Psoas muscle (tissue), 8 donors: Measurements from ENCODE around the gene ORMDL3. TPM values are rescaled to one million over a fixed set of nuclear protein-coding genes. Genes with fewer than 3 reads are reported as not detected.

Experiments used
- ATAC-seq, 4 donors: fragments of 200-7000 bp; cut with Tn5 transposase; one replicate each; pipeline ENCODE4 v1.9.1; 2020; ENCODE audit warnings: moderate library complexity in 3 of 4, mild to moderate bottlenecking in 2 of 4
- DNase-seq, 2 donors: peaks; one replicate each; pipeline ENCODE4 v3.0.0-alpha.2; 2020
- H3K27ac ChIP-seq: fragments of 200-600 bp; one replicate; pipeline ENCODE4 v1.8.0; 2022
- H3K27me3 ChIP-seq, 3 donors: fragments of 200-600 bp in 1 of 3; one replicate each; pipeline versions ENCODE4 v1.6.1 to v1.8.0; 2013 to 2022; ENCODE audit warnings: low read length in 2 of 3, mild to moderate bottlenecking in 2 of 3, moderate library complexity in 1 of 3; ENCODE audit not compliant: insufficient read depth in 3 of 3
- H3K36me3 ChIP-seq, 2 donors: fragments of 200-600 bp in 1 of 2; one replicate each; pipeline versions ENCODE4 v1.6.1 to v1.8.0; 2013 to 2022; ENCODE audit warnings: low read depth in 1 of 2, mild to moderate bottlenecking in 1 of 2, moderate library complexity in 1 of 2; ENCODE audit not compliant: insufficient read depth in 1 of 2
- H3K4me1 ChIP-seq: fragments of 200-600 bp; one replicate; pipeline ENCODE4 v1.8.0; 2022
- H3K4me3 ChIP-seq: fragments of 200-600 bp; one replicate; pipeline ENCODE4 v1.8.0; 2022; ENCODE audit warnings: mild to moderate bottlenecking
- H3K9me3 ChIP-seq: fragments of 200-600 bp; one replicate; pipeline ENCODE4 v1.8.0; 2022
- WGBS, 3 donors: extraction: QIAGEN DNeasy Blood & Tissue Kit; methylation state at CpG; one replicate each; pipeline versions ENCODE4 v1.1.6 to v1.1.7; 2013; 5-methylcytosine and 5-hydroxymethylcytosine counted together
- intact Hi-C, 2 donors: fragments of 100-400 bp; cut with DNase I; formaldehyde crosslinking; loops; one replicate each; pipeline versions ENCODE4 v1.11.0 to v1.14.2; 2022
- long read RNA-seq, 2 donors: library from polyadenylated mRNA; unstranded; transcript quantifications; one replicate each; pipeline ENCODE4 v2.0.0, GENCODE V29; 2021
- polyA plus RNA-seq, 3 donors: library from polyadenylated mRNA; stranded (reverse); fragments of 200-250 nt; gene quantifications; one replicate each; pipeline ENCODE4 v1.2.3, GENCODE V29; 2013
- total RNA-seq, 4 donors: library from RNA; stranded (reverse); fragmentation: NEBNext Ultra II Directional in 2 of 4; extraction: Animal tissue kit (Norgen Biotek cat#: 25700) in 2 of 4; gene quantifications; one replicate each; pipeline versions ENCODE4 v1.2.1 to v1.2.4, GENCODE V29; 2021 to 2023
- TF ChIP-seq, protein P1 (sequence below): fragments of 200-600 bp; IDR thresholded peaks from one replicate; pipeline ENCODE4 v1.8.0; 2022; ENCODE audit warnings: antibody characterized with exemption
- donor health status: healthy with polysubstance abuse.
- donor health status: DM: no; HTN: no; CAD: no; lungs with moderate emphysema.
- donor health status: Bipolar disorder and iron deficiency.
- donor health status: healthy.
- donor health status: DM: yes; HTN: yes; CAD: no.
- donor health status: DM: no; HTN: no; CAD: no.
- donor health status: DM: no; HTN: no; CAD: no.
- donor health status: DM: yes; HTN: yes; CAD: no.

ORMDL3 gene
- total RNA-seq, result 10 to 100 TPM; 16.9 to 25.1 (median 22.0) TPM
- 10 to 100 TPM; 18.7 to 66.9 (median 23.6) TPM for polyA plus RNA-seq
- long read RNA-seq, donor 1, partial matches to known transcripts, result 1 of 2 reads
- long read RNA-seq, donor 1, other reads (novel, unspliced or antisense), result 0 of 2 reads
- long read RNA-seq, donor 2, partial matches to known transcripts, result 0 of 2 reads
- long read RNA-seq, donor 2, other reads (novel, unspliced or antisense), result 0 of 2 reads

DNA sequence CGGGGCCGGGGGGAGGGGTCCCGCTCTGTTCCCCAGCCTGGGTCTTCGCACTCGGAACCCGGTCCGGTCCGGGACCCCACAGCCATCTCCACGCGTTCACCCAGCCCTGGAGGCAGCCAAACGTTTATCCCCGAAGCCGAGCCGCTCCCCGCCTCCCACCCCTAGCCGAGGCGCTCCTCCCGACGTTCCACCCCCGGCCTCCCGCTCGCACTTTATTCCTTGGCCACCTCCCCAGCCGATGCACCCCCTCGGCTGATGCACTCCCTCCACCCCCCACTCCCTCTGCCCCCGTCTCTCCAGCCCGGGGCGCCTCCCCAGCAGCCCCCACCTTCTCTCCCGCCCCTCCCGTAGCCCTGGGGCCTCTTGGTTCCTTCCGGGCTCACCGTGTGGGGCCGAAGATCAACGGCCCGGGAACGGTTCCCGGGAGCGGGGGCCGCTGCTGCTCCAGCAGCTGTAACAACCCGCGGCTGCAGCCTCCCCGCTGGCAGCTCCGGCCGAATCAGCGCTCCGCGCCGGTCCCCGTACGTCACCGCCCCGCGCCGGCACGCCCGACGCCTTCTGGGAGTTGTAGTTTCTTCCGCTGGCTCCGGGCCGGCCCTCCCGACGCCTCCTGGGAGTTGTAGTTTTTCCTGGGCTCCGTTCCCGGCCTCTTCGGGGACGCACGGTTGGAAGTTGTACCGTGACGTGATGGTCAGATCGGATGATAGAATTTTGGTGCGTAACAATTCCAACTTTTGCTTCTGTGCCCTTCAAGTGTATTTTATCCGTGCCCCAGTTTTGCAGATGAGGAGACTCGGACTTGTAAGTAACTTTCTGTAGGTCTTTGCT is at the start of gene ORMDL3, which contains the start of gene LRRC3C:
Gene ORMDL3 (minus strand): TSS at position 501 of the 828 bp plus-strand sequence. CDS start 3,398 bp downstream, outside the sequence.
Gene LRRC3C (plus strand): TSS at position 632 of the 828 bp plus-strand sequence. CDS start 13,792 bp downstream, outside the sequence.
- Histone ChIP-seq H3K27ac (peak within 1 kb of the TSS; percentile 90), H3K4me1 (peaks cover 42% of the 10 kb centered on the region), H3K4me3 (peak within 1 kb of the TSS; percentile 84), H3K9me3 (no peaks in the 10 kb centered on the region), H3K27me3 (no peaks in the 10 kb centered on the region), H3K36me3 (peaks cover 0 to 19% of the 10 kb centered on the region in 2 donors)
- intact Hi-C loops, result no loop called here
- ATAC-seq (peak; percentile 88 to 92 (median 90)), DNase-seq (peak; percentile 92 to 97)
- TF ChIP-seq, protein P1, sequence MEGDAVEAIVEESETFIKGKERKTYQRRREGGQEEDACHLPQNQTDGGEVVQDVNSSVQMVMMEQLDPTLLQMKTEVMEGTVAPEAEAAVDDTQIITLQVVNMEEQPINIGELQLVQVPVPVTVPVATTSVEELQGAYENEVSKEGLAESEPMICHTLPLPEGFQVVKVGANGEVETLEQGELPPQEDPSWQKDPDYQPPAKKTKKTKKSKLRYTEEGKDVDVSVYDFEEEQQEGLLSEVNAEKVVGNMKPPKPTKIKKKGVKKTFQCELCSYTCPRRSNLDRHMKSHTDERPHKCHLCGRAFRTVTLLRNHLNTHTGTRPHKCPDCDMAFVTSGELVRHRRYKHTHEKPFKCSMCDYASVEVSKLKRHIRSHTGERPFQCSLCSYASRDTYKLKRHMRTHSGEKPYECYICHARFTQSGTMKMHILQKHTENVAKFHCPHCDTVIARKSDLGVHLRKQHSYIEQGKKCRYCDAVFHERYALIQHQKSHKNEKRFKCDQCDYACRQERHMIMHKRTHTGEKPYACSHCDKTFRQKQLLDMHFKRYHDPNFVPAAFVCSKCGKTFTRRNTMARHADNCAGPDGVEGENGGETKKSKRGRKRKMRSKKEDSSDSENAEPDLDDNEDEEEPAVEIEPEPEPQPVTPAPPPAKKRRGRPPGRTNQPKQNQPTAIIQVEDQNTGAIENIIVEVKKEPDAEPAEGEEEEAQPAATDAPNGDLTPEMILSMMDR, result no peak
- 0 to 1% (median 1%) methylated on average over 64 to 72 of the region's 72 CpGs for WGBS, 3 donors

GRCh38 chr17:39975801-39976200 is 48.4 kb upstream of the ORMDL3 start:
- 54 to 57% (median 55%) methylated on average over 4 of the region's 4 CpGs for WGBS, 3 donors
- peaks cover 0 to 11% (median 2%) of the 10 kb centered on the region in 3 donors for H3K27me3 ChIP-seq
- intact Hi-C loops, result no loop called here
- H3K9me3 ChIP-seq, result no peaks in the 10 kb centered on the region
- TF ChIP-seq, protein P1, result no peak
- H3K27ac ChIP-seq, result no peak overlapping the region
- H3K4me1 ChIP-seq, result no peaks in the 10 kb centered on the region
- no peak overlapping the region for H3K4me3 ChIP-seq
- ATAC-seq (no peak), DNase-seq (no peak)
- H3K36me3 ChIP-seq, result no peaks in the 10 kb centered on the region

DNA sequence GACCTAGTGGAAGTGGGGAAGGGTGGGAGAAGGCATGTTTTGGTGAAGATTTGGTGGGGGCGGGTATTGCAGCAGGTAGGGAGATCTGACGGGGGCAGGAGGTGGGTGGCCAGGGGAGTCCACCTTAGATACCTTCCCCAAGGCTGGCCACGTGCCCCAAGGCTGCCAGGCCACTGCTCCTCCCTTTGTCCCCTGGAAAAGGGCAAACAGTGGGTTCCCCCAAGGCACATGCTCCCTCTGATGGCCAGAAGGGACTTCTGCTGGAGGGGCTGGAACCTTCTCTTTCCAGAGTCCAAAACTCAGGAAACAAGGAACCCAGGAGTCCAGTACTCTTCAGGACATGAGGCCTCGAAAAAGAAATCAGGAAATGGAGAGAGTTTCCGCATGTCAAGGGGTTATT is 47.0 kb upstream of the ORMDL3 start:
- no peak overlapping the region for H3K4me3 ChIP-seq
- TF ChIP-seq, protein P1, result no peak
- H3K27me3 ChIP-seq, result peaks cover 0 to 24% (median 2%) of the 10 kb centered on the region in 3 donors
- H3K9me3 ChIP-seq, result no peaks in the 10 kb centered on the region
- intact Hi-C loops, result no loop called here
- H3K4me1 ChIP-seq, result no peaks in the 10 kb centered on the region
- DNase-seq (no peak), ATAC-seq (no peak)
- WGBS, 3 donors, result 80 to 88% (median 83%) methylated on average over 5 of the region's 5 CpGs
- no peak overlapping the region for H3K27ac ChIP-seq
- no peaks in the 10 kb centered on the region for H3K36me3 ChIP-seq

DNA sequence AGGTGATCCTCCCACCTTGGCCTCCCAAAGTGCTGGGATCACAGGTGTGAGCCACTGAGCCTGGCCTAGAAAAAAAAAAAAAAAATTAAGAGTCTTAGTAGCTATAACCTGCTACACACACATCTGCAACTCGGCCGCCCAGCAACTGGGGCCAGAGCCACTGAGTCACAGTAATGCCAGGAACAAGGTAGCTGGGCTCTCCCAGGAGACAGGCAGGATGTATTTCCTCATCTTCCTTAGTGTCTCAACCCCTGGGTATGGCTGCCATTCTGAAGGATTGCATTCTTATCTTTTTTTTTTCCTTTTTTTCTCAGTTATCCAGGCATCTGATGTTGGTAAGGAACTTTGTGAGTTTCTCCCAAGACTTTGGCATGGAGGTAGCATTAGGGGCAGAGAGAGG is 46.1 kb upstream of the ORMDL3 start:
- Histone ChIP-seq H3K4me3 (no peak overlapping the region), H3K36me3 (no peaks in the 10 kb centered on the region), H3K9me3 (no peaks in the 10 kb centered on the region), H3K27ac (no peak overlapping the region), H3K27me3 (peaks cover 0 to 29% (median 2%) of the 10 kb centered on the region in 3 donors), H3K4me1 (no peaks in the 10 kb centered on the region)
- TF ChIP-seq, protein P1, result no peak
- 88 to 95% (median 89%) methylated on average over 2 of the region's 2 CpGs for WGBS, 3 donors
- intact Hi-C loops, result no loop called here
- DNase-seq (no peak), ATAC-seq (no peak)
